Inflammatory macrophage treated with lipopolysaccharide for 4 hours (primary cell): ENCODE measurements around the gene ST8SIA4.

Source experiments
- DNase-seq: peaks from one replicate; pipeline ENCODE4 v3.0.0-alpha.2; 2020

Gene ST8SIA4

DNA sequence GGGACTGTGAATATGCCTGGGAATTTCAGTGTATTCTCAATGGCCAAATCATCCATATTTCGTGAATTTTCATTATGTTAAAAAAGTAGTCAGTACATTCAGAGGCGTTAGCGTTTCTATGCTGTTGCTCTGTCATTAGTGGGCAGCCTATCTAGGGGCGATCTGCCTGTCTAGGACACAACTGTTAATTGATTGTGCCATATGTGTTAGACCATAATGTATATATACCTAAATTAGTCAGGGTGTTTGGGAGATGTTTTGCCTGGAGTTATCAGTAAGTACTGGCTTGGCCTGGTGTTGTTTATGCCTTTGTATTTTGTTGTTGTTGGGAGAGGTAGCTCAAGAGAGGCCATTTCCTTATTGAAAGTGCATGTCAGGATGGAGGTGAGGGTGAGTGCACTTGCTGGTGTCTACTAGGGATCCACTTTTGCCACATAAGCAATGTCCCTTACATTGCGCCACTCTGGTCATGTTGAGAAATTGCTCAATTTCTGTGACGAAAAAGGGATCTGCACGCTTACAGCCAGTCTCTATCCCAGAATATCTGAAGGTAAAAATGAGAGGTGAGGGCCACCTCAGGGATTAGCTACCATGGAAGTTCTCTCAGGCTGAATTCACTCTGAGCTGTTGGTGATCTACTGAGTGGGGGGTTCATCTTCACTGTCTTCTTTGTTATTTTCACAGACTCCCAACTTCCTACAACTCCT is 123.3 kb downstream of the ST8SIA4 start:
- peak; percentile 93 for DNase-seq

GRCh38 chr5:100777680-100778300 is 125.3 kb downstream of the ST8SIA4 start:
- DNase-seq: peak; percentile 95

- DNase-seq: no peak
These were observed 127.6 kb downstream of the ST8SIA4 start for GRCh38 chr5:100775533-100775855.

GRCh38 chr5:100772548-100772947 is 130.5 kb downstream of the ST8SIA4 start:
- no peak for DNase-seq

DNA sequence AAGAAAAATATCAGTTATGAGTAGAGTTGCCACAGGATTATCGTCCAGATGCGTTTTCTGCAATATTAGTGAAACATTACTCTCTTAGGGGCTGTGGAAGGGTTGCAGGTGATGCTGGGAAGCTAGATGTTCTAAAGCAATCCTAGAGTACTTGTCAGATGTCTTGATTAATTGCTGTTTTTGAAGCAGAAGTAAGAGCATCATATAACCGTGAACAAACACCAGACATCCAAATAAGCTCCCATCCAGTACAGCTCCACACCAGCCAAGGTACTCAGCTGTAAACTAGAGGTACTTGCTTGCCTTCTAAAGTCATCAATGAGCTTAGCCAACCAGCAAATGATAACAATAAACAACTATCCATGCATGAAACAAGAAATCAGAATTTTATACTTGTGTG is 131.1 kb downstream of the ST8SIA4 start:
- DNase-seq: no peak

GRCh38 chr5:100771181-100771580 is 131.9 kb downstream of the ST8SIA4 start:
- no peak for DNase-seq

- DNase-seq: no peak
These were observed 134.9 kb downstream of the ST8SIA4 start for GRCh38 chr5:100768221-100768620.

GRCh38 chr5:100762995-100763394 is 140.1 kb downstream of the ST8SIA4 start:
- DNase-seq: no peak

DNA sequence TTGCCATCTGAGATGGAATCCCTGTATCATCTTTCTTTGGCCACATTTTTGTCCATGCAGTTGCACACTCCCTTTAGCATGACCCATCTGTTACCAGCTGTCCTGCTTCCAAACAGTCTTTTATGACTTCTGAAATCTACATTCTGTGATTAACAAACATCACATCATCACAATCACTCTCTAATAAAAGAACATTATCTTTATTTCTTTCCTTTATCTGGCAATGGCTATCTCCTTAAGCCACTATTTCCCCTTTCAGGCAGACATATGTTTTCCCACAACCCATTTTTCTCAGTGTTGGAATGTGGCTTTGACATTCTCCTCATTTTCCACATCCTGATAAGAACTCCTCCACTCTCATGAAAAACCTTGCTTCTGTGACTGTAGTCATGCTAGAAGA is 141.0 kb downstream of the ST8SIA4 start:
- DNase-seq: no peak

- DNase-seq: no peak
These were observed 141.9 kb downstream of the ST8SIA4 start for GRCh38 chr5:100761192-100761591.

- DNase-seq: no peak
These were observed 142.4 kb downstream of the ST8SIA4 start for GRCh38 chr5:100760688-100761087.

GRCh38 chr5:100758780-100759179 is 144.3 kb downstream of the ST8SIA4 start:
- no peak for DNase-seq

GRCh38 chr5:100758306-100758705 is 144.8 kb downstream of the ST8SIA4 start:
- DNase-seq: no peak

DNA sequence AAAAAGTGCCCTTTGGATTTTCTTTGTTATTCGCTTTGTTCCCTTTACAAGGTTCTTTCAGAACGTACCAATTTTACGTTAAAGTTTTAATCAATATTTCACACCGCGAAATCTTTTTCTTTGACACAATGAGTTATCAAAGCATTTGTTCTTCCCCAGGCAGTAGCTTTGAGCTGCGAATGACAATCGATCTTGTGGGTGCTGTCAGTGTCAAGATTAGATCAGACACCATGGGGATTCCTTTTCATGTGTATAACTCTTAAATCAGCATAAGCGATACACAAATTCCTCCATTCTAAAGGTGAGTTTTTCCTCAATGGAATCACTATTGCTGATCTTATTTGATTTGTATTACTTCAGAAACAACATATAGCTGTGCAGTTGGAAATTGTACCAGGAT is 145.5 kb downstream of the ST8SIA4 start:
- no peak for DNase-seq
